Measurements from ENCODE around the gene CAMKK2. TPM values are rescaled to one million over a fixed set of nuclear protein-coding genes. Genes with fewer than 3 reads are reported as not detected.
"Not testable (repeated sequence)": the region's sequence is repeated elsewhere in the genome, so short reads cannot be mapped to it uniquely, and the experiment has no call there.

The CAMKK2 gene
- total RNA-seq, 1 donor from 2014 or later, result 12.5 TPM

- Histone ChIP-seq H3K27me3 (ENCODE audit: control insufficient read depth in 3 of 3, insufficient read depth in 3 of 3, low read length in 3 of 3) (no peaks in the 10 kb centered on the region), H3K4me3 (ENCODE audit: low read length in 3 of 3) (no peak overlapping the region), H3K9ac (ENCODE audit: low read depth in 1 of 3, low read length in 3 of 3) (no peak overlapping the region), H3K9me3 (ENCODE audit: control insufficient read depth in 3 of 3, low read length in 3 of 3) (no peaks in the 10 kb centered on the region), H3K27ac (ENCODE audit: low read depth, low read length) (no peak overlapping the region), H3K4me1 (ENCODE audit: control insufficient read depth in 3 of 3, insufficient read depth in 3 of 3, low read length in 3 of 3) (peaks cover 6 to 10% (median 7%) of the 10 kb centered on the region in 3 donors), H3K36me3 (ENCODE audit: control insufficient read depth in 3 of 3, insufficient read depth in 3 of 3, low read length in 3 of 3) (peaks cover 40 to 73% (median 64%) of the 10 kb centered on the region in 3 donors)
Observed at GRCh38 chr12:121328620-121329019, 32.1 kb upstream of the CAMKK2 start.

GRCh38 chr12:121326996-121327674, 30.6 kb upstream of the CAMKK2 start:
- Histone ChIP-seq H3K4me1 (ENCODE audit: control insufficient read depth in 3 of 3, insufficient read depth in 3 of 3, low read length in 3 of 3) (peaks cover 6 to 10% (median 7%) of the 10 kb centered on the region in 3 donors), H3K4me3 (ENCODE audit: low read length in 3 of 3) (no peak overlapping the region), H3K9me3 (ENCODE audit: control insufficient read depth in 3 of 3, low read length in 3 of 3) (no peaks in the 10 kb centered on the region), H3K27me3 (ENCODE audit: control insufficient read depth in 3 of 3, insufficient read depth in 3 of 3, low read length in 3 of 3) (no peaks in the 10 kb centered on the region), H3K9ac (ENCODE audit: low read depth in 1 of 3, low read length in 3 of 3) (peak overlapping the region in 1 of 3 donors; percentile 33), H3K27ac (ENCODE audit: low read depth, low read length) (peak overlapping the region; percentile 12), H3K36me3 (ENCODE audit: control insufficient read depth in 3 of 3, insufficient read depth in 3 of 3, low read length in 3 of 3) (peaks cover 43 to 67% (median 66%) of the 10 kb centered on the region in 3 donors)

GRCh38 chr12:121325922-121326396, 29.4 kb upstream of the CAMKK2 start:
- no peak overlapping the region for H3K4me3 ChIP-seq (ENCODE audit: low read length in 3 of 3)
- H3K9ac ChIP-seq (ENCODE audit: low read depth in 1 of 3, low read length in 3 of 3), result no peak overlapping the region
- no peaks in the 10 kb centered on the region for H3K9me3 ChIP-seq (ENCODE audit: control insufficient read depth in 3 of 3, low read length in 3 of 3)
- peaks cover 6 to 10% (median 7%) of the 10 kb centered on the region in 3 donors for H3K4me1 ChIP-seq (ENCODE audit: control insufficient read depth in 3 of 3, insufficient read depth in 3 of 3, low read length in 3 of 3)
- H3K36me3 ChIP-seq (ENCODE audit: control insufficient read depth in 3 of 3, insufficient read depth in 3 of 3, low read length in 3 of 3), result peaks cover 39 to 59% (median 59%) of the 10 kb centered on the region in 3 donors
- H3K27ac ChIP-seq (ENCODE audit: low read depth, low read length), result no peak overlapping the region
- H3K27me3 ChIP-seq (ENCODE audit: control insufficient read depth in 3 of 3, insufficient read depth in 3 of 3, low read length in 3 of 3), result no peaks in the 10 kb centered on the region

DNA sequence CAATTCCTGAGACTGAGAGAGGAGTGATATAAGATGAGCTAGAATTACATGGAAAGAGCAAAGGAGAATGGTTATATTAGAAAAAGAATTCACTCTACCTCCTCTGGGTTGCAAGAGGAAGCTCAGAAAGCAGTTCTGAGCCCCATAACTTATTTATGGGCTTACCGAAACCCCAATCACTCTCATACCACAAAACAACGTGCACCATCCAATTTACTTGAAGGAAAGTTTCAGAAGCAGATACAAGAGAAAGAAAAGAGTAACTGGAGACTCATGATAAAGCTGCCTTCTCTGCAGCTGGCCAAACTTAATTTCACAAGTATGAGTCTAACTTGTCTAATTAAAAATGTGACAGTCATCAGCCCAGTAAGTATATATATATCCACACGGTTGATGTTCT, 27.4 kb upstream of the CAMKK2 start:
- H3K36me3 ChIP-seq (ENCODE audit: control insufficient read depth in 3 of 3, insufficient read depth in 3 of 3, low read length in 3 of 3), result peaks cover 32 to 52% (median 48%) of the 10 kb centered on the region in 3 donors
- H3K9me3 ChIP-seq (ENCODE audit: control insufficient read depth in 3 of 3, low read length in 3 of 3), result no peaks in the 10 kb centered on the region
- no peak overlapping the region for H3K4me3 ChIP-seq (ENCODE audit: low read length in 3 of 3)
- no peak overlapping the region for H3K9ac ChIP-seq (ENCODE audit: low read depth in 1 of 3, low read length in 3 of 3)
- peaks cover 6 to 10% (median 7%) of the 10 kb centered on the region in 3 donors for H3K4me1 ChIP-seq (ENCODE audit: control insufficient read depth in 3 of 3, insufficient read depth in 3 of 3, low read length in 3 of 3)
- H3K27ac ChIP-seq (ENCODE audit: low read depth, low read length), result no peak overlapping the region
- H3K27me3 ChIP-seq (ENCODE audit: control insufficient read depth in 3 of 3, insufficient read depth in 3 of 3, low read length in 3 of 3), result no peaks in the 10 kb centered on the region

DNA sequence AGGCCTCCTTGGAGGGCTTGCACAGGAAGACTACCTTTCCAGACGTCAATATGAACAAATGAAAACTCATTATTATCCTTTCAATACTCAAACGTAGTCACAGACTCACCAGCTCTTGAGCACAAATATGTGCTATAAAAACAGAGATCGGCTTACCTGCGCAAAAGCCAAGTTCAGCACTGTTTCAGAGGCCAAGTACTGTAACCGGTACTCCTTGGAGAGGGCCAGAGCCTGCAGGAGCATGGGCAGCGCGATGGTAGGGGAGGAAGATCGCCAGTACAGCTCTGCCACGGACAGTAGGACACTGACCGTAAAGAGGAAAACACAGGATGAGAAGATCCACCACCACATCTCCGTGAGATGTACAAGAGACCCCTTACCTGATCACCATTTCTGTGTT, 21.6 kb upstream of the CAMKK2 start:
- no peak overlapping the region for H3K27ac ChIP-seq (ENCODE audit: low read depth, low read length)
- no peaks in the 10 kb centered on the region for H3K27me3 ChIP-seq (ENCODE audit: control insufficient read depth in 3 of 3, insufficient read depth in 3 of 3, low read length in 3 of 3)
- no peak overlapping the region for H3K9ac ChIP-seq (ENCODE audit: low read depth in 1 of 3, low read length in 3 of 3)
- H3K4me3 ChIP-seq (ENCODE audit: low read length in 3 of 3), result no peak overlapping the region
- no peaks in the 10 kb centered on the region for H3K4me1 ChIP-seq (ENCODE audit: control insufficient read depth in 3 of 3, insufficient read depth in 3 of 3, low read length in 3 of 3)
- H3K36me3 ChIP-seq (ENCODE audit: control insufficient read depth in 3 of 3, insufficient read depth in 3 of 3, low read length in 3 of 3), result peaks cover 12 to 30% (median 25%) of the 10 kb centered on the region in 3 donors
- H3K9me3 ChIP-seq (ENCODE audit: control insufficient read depth in 3 of 3, low read length in 3 of 3), result no peaks in the 10 kb centered on the region

DNA sequence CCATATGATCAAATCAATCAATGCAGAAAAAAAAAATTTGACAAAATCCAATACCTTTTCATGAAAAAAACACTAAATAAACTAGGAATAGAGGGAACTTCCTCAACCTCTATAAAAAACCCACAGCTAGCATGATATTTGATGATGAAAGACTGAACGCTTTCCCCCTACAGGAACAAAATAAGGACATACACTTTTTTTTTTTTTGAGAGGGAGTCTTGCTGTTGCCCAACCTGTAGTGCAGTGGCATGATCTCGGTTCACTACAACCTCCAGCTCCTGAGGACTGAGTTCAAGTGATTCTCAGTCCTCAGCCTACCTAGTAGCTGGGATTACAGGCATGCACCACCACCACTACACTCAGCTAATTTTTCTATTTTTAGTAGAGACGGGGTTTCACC, 17.9 kb upstream of the CAMKK2 start:
- no peaks in the 10 kb centered on the region for H3K9me3 ChIP-seq (ENCODE audit: control insufficient read depth in 3 of 3, low read length in 3 of 3)
- H3K27me3 ChIP-seq (ENCODE audit: control insufficient read depth in 3 of 3, insufficient read depth in 3 of 3, low read length in 3 of 3), result no peaks in the 10 kb centered on the region
- H3K36me3 ChIP-seq (ENCODE audit: control insufficient read depth in 3 of 3, insufficient read depth in 3 of 3, low read length in 3 of 3), result peaks cover 15 to 35% (median 16%) of the 10 kb centered on the region in 3 donors
- H3K9ac ChIP-seq (ENCODE audit: low read depth in 1 of 3, low read length in 3 of 3), result no peak overlapping the region
- H3K4me1 ChIP-seq (ENCODE audit: control insufficient read depth in 3 of 3, insufficient read depth in 3 of 3, low read length in 3 of 3), result no peaks in the 10 kb centered on the region
- no peak overlapping the region for H3K4me3 ChIP-seq (ENCODE audit: low read length in 3 of 3)
- no peak overlapping the region for H3K27ac ChIP-seq (ENCODE audit: low read depth, low read length)

DNA sequence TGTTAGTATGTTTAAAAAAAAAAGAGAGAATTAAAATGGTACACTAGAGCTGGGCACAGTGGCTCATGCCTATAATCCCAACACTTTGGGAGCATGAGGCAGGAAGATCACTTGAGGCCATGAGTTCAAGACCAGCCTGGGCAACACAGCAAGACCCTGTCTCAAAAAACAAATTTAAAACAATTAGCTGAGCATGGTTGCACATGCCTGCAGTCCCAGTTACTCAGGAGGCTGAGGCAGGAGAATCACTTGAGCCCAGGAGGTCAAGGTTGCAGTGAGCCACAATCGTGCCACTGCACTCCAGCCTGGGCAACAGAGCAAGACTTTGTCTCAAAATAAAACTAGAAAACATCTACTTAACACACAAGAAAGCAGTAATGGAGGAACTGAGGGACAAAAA, 13.7 kb upstream of the CAMKK2 start:
- peaks cover 8 to 23% (median 14%) of the 10 kb centered on the region in 3 donors for H3K36me3 ChIP-seq (ENCODE audit: control insufficient read depth in 3 of 3, insufficient read depth in 3 of 3, low read length in 3 of 3)
- H3K9me3 ChIP-seq (ENCODE audit: control insufficient read depth in 3 of 3, low read length in 3 of 3); H3K9ac ChIP-seq (ENCODE audit: low read depth in 1 of 3, low read length in 3 of 3); H3K4me1 ChIP-seq (ENCODE audit: control insufficient read depth in 3 of 3, insufficient read depth in 3 of 3, low read length in 3 of 3); H3K27ac ChIP-seq (ENCODE audit: low read depth, low read length); H3K27me3 ChIP-seq (ENCODE audit: control insufficient read depth in 3 of 3, insufficient read depth in 3 of 3, low read length in 3 of 3); H3K4me3 ChIP-seq (ENCODE audit: low read length in 3 of 3): not testable (repeated sequence)

- H3K9me3 ChIP-seq (ENCODE audit: control insufficient read depth in 3 of 3, low read length in 3 of 3); H3K27ac ChIP-seq (ENCODE audit: low read depth, low read length); H3K27me3 ChIP-seq (ENCODE audit: control insufficient read depth in 3 of 3, insufficient read depth in 3 of 3, low read length in 3 of 3); H3K9ac ChIP-seq (ENCODE audit: low read depth in 1 of 3, low read length in 3 of 3); H3K4me1 ChIP-seq (ENCODE audit: control insufficient read depth in 3 of 3, insufficient read depth in 3 of 3, low read length in 3 of 3); H3K4me3 ChIP-seq (ENCODE audit: low read length in 3 of 3): not testable (repeated sequence)
- H3K36me3 ChIP-seq (ENCODE audit: control insufficient read depth in 3 of 3, insufficient read depth in 3 of 3, low read length in 3 of 3), result peaks cover 8 to 23% (median 14%) of the 10 kb centered on the region in 3 donors
Observed at GRCh38 chr12:121307397-121307796, 10.9 kb upstream of the CAMKK2 start.

DNA sequence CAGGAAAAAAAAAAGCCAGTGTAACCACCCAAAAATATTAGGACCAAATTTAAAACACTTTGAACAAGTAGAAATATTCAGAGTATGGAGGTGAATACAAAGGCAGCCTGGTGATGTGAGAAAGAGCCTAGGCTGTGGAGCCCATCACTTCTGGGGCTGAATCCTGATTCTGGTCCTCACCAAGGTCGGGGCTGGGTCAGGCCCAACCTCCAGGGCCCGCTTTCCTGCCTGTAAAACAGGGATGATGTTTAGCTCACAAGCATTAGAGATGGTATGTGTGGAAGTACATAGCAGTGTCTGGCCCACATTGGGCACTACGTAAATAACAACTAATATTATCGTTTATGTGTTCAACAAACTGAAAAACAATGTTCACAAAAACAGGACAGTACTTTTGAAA, 7.8 kb upstream of the CAMKK2 start:
- H3K4me1 ChIP-seq (ENCODE audit: control insufficient read depth in 3 of 3, insufficient read depth in 3 of 3, low read length in 3 of 3), result peaks cover 0 to 6% (median 4%) of the 10 kb centered on the region in 3 donors
- H3K4me3 ChIP-seq (ENCODE audit: low read length in 3 of 3), result no peak overlapping the region
- no peaks in the 10 kb centered on the region for H3K27me3 ChIP-seq (ENCODE audit: control insufficient read depth in 3 of 3, insufficient read depth in 3 of 3, low read length in 3 of 3)
- H3K27ac ChIP-seq (ENCODE audit: low read depth, low read length), result no peak overlapping the region
- H3K36me3 ChIP-seq (ENCODE audit: control insufficient read depth in 3 of 3, insufficient read depth in 3 of 3, low read length in 3 of 3), result peaks cover 8 to 10% (median 9%) of the 10 kb centered on the region in 3 donors
- H3K9ac ChIP-seq (ENCODE audit: low read depth in 1 of 3, low read length in 3 of 3), result no peak overlapping the region
- H3K9me3 ChIP-seq (ENCODE audit: control insufficient read depth in 3 of 3, low read length in 3 of 3), result no peaks in the 10 kb centered on the region

- no peak overlapping the region for H3K9ac ChIP-seq (ENCODE audit: low read depth in 1 of 3, low read length in 3 of 3)
- no peaks in the 10 kb centered on the region for H3K27me3 ChIP-seq (ENCODE audit: control insufficient read depth in 3 of 3, insufficient read depth in 3 of 3, low read length in 3 of 3)
- H3K27ac ChIP-seq (ENCODE audit: low read depth, low read length), result no peak overlapping the region
- H3K4me3 ChIP-seq (ENCODE audit: low read length in 3 of 3), result no peak overlapping the region
- no peaks in the 10 kb centered on the region for H3K9me3 ChIP-seq (ENCODE audit: control insufficient read depth in 3 of 3, low read length in 3 of 3)
- H3K36me3 ChIP-seq (ENCODE audit: control insufficient read depth in 3 of 3, insufficient read depth in 3 of 3, low read length in 3 of 3), result no peaks in the 10 kb centered on the region
- H3K4me1 ChIP-seq (ENCODE audit: control insufficient read depth in 3 of 3, insufficient read depth in 3 of 3, low read length in 3 of 3), result peaks cover 10 to 12% (median 11%) of the 10 kb centered on the region in 3 donors
Observed at GRCh38 chr12:121301876-121302275, 5.4 kb upstream of the CAMKK2 start.

Measured in skeletal muscle tissue (tissue), 4 donors.